ENCODE results near the gene SETX.
"Not testable (repeated sequence)": the region's sequence is repeated elsewhere in the genome, so short reads cannot be mapped to it uniquely, and the experiment has no call there.

Gene SETX

GRCh38 chr9:132354637-132355355 is at the start of gene SETX:
Gene SETX, minus strand, starts transcription at chr9:132354986. Its CDS starts 5,558 bp downstream, at chr9:132349428.
- DNase-seq (ENCODE audit: low read depth in 2 of 2) = peak; percentile 93 to 96

GRCh38 chr9:132404228-132404881 is 49.6 kb upstream of the SETX start:
- no peak for DNase-seq (ENCODE audit: low read depth in 2 of 2)

GRCh38 chr9:132401824-132402223 is 47.0 kb upstream of the SETX start:
- DNase-seq (ENCODE audit: low read depth in 2 of 2) = no peak

GRCh38 chr9:132395560-132395959 is 40.8 kb upstream of the SETX start:
- no peak for DNase-seq (ENCODE audit: low read depth in 2 of 2)

GRCh38 chr9:132391449-132391848 is 36.7 kb upstream of the SETX start:
- no peak for DNase-seq (ENCODE audit: low read depth in 2 of 2)

GRCh38 chr9:132390966-132391365 is 36.2 kb upstream of the SETX start:
- no peak for DNase-seq (ENCODE audit: low read depth in 2 of 2)

GRCh38 chr9:132387133-132387532 is 32.3 kb upstream of the SETX start:
- DNase-seq (ENCODE audit: low read depth in 2 of 2) = no peak

GRCh38 chr9:132384376-132384775 is 29.6 kb upstream of the SETX start:
- DNase-seq (ENCODE audit: low read depth in 2 of 2) = no peak

GRCh38 chr9:132383462-132383883 is 28.7 kb upstream of the SETX start:
- DNase-seq (ENCODE audit: low read depth in 2 of 2) = no peak

- DNase-seq (ENCODE audit: low read depth in 2 of 2) = no peak
Observed at GRCh38 chr9:132381966-132382541, 27.3 kb upstream of the SETX start.

GRCh38 chr9:132378416-132378815 is 23.6 kb upstream of the SETX start:
- not testable (repeated sequence) for DNase-seq (ENCODE audit: low read depth in 2 of 2)

- DNase-seq (ENCODE audit: low read depth in 2 of 2) = not testable (repeated sequence)
Observed at GRCh38 chr9:132377769-132378168, 23.0 kb upstream of the SETX start.

GRCh38 chr9:132372177-132373095 is 17.6 kb upstream of the SETX start:
- no peak for DNase-seq (ENCODE audit: low read depth in 2 of 2)

GRCh38 chr9:132370592-132370991 is 15.8 kb upstream of the SETX start:
- DNase-seq (ENCODE audit: low read depth in 2 of 2) = no peak

- no peak for DNase-seq (ENCODE audit: low read depth in 2 of 2)
Observed at GRCh38 chr9:132369421-132369820, 14.6 kb upstream of the SETX start.

GRCh38 chr9:132367613-132368313 is 13.0 kb upstream of the SETX start:
- DNase-seq (ENCODE audit: low read depth in 2 of 2) = no peak

GRCh38 chr9:132366481-132366880 is 11.7 kb upstream of the SETX start:
- no peak for DNase-seq (ENCODE audit: low read depth in 2 of 2)

GRCh38 chr9:132365986-132366385 is 11.2 kb upstream of the SETX start:
- DNase-seq (ENCODE audit: low read depth in 2 of 2) = no peak

GRCh38 chr9:132364068-132364467 is 9.3 kb upstream of the SETX start:
- no peak for DNase-seq (ENCODE audit: low read depth in 2 of 2)

- no peak for DNase-seq (ENCODE audit: low read depth in 2 of 2)
Observed at GRCh38 chr9:132357764-132358163, 3.0 kb upstream of the SETX start.

GRCh38 chr9:132356324-132356924 is 1.6 kb upstream of the SETX start:
- no peak for DNase-seq (ENCODE audit: low read depth in 2 of 2)

Measured in stimulated activated CD4-positive, alpha-beta T cell treated with anti-CD3 and anti-CD28 coated beads, Interleukin-15, amount 100 ng/mL, for 48 hours (primary cell).